Stimulated activated CD8-positive, alpha-beta memory T cell treated with anti-CD3 and anti-CD28 coated beads, Interleukin-15, amount 100 ng/mL, for 1 hour (primary cell): ENCODE measurements around the gene SGO1.

Experiments
- DNase-seq: peaks from one replicate; pipeline ENCODE4 v3.0.0-alpha.2; 2020; ENCODE audit warnings: low read depth

SGO1 gene

DNA sequence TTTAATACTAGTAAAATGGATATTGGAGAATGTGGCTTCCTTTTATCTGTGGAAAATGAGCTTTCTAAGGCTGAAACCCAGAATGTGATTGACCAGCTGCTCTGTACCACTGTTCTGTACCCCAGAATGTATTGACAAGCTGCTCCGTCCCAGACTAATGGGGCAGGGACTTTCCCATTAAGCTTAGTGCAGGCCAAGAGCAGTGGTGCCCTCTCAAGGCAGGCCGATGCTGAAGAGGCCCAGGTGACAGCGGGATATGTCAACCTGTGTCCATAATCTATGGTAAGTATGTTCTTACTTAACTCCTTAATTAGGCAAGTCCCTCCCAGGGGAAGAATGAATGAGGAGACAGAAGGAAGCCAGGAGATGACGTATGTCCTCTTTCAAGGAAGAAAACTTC lies 31.1 kb downstream of the SGO1 start:
- no peak for DNase-seq

DNA sequence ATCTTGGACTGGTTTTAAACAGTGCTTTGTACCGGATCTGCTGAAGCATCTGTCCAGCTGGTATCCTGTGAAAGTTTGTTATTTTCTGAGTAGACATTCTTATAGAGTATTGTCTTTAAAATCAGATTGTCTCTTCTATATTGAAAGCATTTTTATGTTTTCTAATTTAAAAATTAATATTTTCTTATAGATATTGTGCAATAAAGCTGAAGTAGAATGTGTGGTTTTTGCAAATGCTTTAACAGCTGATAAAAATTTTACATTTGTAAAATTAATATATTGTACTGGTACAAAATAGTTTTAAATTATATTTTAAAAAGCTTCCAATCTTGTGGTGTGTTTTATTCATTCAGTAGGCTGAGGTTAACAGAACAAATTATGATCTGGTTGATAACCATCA lies 31.9 kb downstream of the SGO1 start:
- no peak for DNase-seq

GRCh38 chr3:20148466-20148865 lies 37.5 kb downstream of the SGO1 start:
- DNase-seq, result no peak

- no peak for DNase-seq
Measured at GRCh38 chr3:20147361-20147760, 38.6 kb downstream of the SGO1 start.

GRCh38 chr3:20146301-20146700 lies 39.7 kb downstream of the SGO1 start:
- no peak for DNase-seq

DNA sequence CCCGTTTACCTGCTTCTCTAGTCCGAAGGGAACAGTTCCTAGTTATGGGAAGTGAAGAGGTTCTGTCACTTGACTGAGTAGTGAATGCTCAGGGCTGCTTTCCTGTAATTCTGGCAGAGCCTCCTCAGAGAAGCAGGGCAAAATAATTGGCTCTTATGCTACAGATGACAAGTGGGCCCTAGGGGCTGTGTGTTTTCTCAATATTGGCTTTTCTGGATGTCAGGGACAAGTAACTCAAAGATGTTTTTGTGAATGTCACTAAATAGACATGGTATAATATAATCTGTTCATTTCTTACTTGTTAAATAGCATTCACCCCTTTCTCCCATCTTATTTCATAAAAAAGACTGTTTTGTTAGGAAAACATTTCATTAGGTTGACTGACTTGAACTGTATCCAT lies 40.1 kb downstream of the SGO1 start:
- DNase-seq, result no peak

GRCh38 chr3:20143519-20143918 lies 42.5 kb downstream of the SGO1 start:
- no peak for DNase-seq

GRCh38 chr3:20142517-20142916 lies 43.5 kb downstream of the SGO1 start:
- no peak for DNase-seq

GRCh38 chr3:20141851-20142250 lies 44.2 kb downstream of the SGO1 start:
- no peak for DNase-seq

DNA sequence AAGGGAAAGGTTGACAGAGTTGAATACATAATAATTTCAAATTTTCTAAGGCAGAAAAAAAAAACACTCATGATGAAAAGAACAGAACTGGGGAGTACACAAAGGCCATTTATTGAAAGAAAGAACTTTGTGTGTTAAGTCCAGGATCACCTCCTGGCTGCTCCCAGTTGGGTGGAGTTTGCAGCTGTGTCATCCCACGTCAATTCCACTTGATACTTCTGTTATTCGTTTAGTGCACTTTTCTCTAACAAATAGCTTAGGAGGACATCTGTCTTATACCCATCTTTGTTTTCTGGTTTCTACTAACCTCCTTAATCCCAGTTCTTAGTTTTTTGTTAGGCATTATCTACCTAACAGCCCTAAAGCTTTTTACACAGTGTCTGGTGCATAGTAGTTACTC lies 44.7 kb downstream of the SGO1 start:
- no peak for DNase-seq

DNA sequence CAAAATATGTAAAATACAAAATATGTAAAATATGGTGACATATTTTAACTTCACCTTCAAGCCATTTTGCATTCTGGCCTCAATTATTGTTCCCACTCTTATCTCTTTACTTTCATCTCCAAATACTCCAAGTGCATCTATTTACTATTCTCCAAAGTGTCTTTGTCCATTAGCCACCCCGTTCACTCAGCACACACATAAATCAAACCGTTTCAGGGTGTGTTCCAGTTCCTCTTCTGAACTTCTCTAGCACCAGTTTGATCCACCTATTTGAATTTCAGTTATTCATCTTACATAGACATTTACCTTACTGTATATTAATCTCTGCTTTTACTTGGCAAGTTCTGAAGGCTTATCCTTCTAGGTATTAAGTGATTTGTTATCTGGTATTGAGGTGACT lies 45.1 kb downstream of the SGO1 start:
- no peak for DNase-seq

GRCh38 chr3:20137647-20138046 lies 48.4 kb downstream of the SGO1 start:
- no peak for DNase-seq

DNA sequence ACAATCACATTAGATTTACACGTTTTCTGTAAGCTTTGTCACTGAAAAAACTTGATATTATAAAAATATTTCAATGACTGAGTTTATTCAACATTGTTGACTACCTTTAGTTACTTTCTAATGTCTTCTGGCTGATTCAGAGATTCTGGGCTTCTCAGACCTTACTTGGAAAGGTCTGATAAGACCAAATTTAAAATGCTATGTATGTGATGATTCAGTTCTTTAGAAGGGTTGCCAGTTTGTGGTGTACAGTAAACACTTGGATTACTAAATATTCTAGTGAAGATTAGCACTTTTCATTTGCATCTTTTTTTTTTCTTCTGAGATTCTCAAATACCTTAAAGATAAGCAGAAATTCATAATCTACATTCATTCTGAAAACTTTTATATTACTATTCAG lies 49.8 kb downstream of the SGO1 start:
- DNase-seq, result no peak

DNA sequence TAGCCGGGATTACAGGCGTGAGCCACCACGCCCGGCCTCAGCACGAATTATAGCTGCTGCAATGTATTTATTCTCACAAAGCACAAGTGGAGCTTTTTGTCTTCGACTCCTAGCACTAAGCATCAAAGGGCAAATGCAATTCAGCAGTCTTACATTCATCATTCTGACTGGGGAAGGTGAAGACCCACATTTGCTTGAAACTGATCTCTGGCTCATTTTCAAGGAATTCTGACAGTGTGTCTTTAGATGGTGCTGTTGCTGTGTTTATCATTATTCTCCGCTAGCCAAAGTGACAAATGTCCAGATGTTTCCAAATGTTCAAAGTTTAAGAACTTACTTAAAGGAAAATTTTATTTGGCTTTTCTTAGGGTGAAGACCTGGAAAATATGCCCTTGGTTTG lies 55.9 kb downstream of the SGO1 start:
- no peak for DNase-seq

- DNase-seq, result no peak
Measured at GRCh38 chr3:20128358-20128757, 57.6 kb downstream of the SGO1 start.

- DNase-seq, result no peak
Measured at GRCh38 chr3:20125897-20126296, 60.1 kb downstream of the SGO1 start.

DNA sequence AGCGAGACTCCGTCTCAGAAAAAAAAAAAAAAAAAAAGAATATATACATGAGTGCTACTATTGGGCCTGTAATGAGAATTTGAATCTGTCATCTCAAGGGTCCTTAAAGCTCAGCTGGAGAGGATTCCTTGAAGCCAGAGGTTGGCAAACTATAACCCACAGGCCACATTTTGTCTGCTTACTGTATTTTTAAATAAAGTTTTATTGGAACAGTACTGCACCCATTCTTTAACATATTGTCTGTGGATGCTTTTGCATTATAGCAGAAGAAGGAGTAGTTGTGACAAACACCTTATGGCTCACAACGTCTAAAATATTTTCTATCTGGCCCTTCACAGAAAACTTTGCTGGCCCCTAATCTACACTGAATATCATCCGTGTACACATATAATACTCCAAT lies 60.7 kb downstream of the SGO1 start:
- no peak for DNase-seq

DNA sequence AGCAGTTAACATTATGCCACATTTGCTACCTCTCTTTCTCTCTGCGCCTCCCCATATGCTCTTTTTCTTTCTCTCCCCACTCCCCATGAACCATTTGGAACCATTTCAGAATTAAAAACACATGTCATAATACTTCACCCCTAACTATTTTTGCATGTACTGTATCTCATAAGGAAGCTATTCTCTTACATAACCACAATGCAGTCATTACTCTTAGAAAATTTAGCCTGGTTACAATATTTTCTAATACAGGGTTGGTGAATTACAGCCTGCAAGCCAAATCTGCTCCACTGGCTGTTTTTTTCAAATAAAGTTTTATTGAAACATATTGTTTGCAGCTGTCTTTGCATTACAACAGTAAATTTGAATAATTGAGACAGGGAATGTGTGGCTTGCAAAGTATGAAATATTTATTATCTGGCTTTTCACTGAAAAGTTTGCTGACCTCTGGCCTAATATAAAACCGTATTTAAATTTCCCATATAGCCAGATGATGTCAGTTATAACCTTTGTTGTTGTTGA lies 62.8 kb downstream of the SGO1 start:
- DNase-seq, result no peak

GRCh38 chr3:20121088-20121487 lies 64.9 kb downstream of the SGO1 start:
- no peak for DNase-seq
